Activated T-cell treated with anti-CD3 and anti-CD28 coated beads, Interleukin-2, amount 50 U/mL, for 4 hours (primary cell): ENCODE measurements around the gene HLCS. TPM values are rescaled to one million over a fixed set of nuclear protein-coding genes. Genes with fewer than 3 reads are reported as not detected.

ENCODE experiments used
- ATAC-seq, 2 donors: fragments of 200-7000 bp; cut with Tn5 transposase; one replicate each; pipeline ENCODE4 v1.10.0; 2021
- DNase-seq: peaks from one replicate; pipeline ENCODE4 v3.0.0-alpha.2; 2020
- H3K27me3 Mint-ChIP-seq: one replicate; pipeline ENCODE4 v1.8.0; 2021; ENCODE audit warnings: low read depth, mixed read lengths
- H3K36me3 Mint-ChIP-seq: one replicate; pipeline ENCODE4 v1.8.0; 2022; ENCODE audit warnings: mixed read lengths; ENCODE audit not compliant: insufficient read depth
- H3K4me1 Mint-ChIP-seq: one replicate; pipeline ENCODE4 v1.8.0; 2021; ENCODE audit warnings: low read depth, mixed read lengths
- H3K4me3 Mint-ChIP-seq: one replicate; pipeline ENCODE4 v1.8.0; 2021; ENCODE audit warnings: mild to moderate bottlenecking, moderate library complexity, mixed read lengths
- H3K9me3 Mint-ChIP-seq: one replicate; pipeline ENCODE4 v1.8.0; 2021; ENCODE audit warnings: mixed read lengths
- total RNA-seq, 3 donors: library from RNA; stranded (reverse); gene quantifications; one replicate each; pipeline ENCODE4 v1.2.1, GENCODE V29; 2021

HLCS gene
- total RNA-seq, 3 donors from 2014 or later, result 7.1 to 8.6 (median 8.3) TPM

DNA sequence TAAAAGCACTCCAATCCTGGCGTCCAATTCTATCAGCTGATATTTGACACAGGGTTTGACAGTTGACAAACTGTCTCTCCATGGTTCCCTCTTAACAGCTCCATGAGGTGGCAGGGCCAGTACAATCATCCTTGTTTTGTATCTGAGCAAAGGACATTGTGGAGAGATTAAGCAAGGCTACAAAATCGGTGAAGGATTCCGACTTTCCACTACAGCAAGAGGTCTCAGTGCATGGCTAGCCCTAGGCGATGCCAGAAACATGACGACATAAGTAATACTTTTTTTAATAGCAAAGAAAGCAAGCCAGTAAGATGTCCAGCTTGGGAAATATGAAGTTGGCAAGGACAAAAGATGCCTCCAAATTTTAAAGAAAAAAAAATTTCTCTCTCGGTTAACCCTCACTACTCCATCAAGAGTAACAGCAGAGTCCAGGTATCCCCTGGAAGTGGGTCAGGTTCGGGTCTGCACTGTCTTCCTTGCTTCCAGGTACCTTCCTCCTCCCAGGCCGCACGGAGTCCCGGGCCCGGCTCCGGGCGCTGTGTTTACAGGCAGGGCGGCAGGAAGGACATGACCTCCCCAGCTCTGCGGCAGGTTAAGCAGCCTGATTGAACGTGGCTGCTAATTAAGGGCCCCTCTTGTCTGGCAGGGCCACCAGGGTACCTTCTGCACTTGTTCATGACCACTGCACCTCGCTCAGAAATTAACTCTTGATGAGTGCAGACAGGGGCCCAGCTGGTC lies 161.4 kb downstream of the HLCS start:
- no peak for DNase-seq
- Mint-ChIP-seq H3K4me3 (no peak overlapping the region), H3K27me3 (no peaks in the 10 kb centered on the region), H3K4me1 (no peaks in the 10 kb centered on the region), H3K9me3 (peaks cover 4% of the 10 kb centered on the region), H3K36me3 (peaks cover 35% of the 10 kb centered on the region)
- no peak for ATAC-seq

DNA sequence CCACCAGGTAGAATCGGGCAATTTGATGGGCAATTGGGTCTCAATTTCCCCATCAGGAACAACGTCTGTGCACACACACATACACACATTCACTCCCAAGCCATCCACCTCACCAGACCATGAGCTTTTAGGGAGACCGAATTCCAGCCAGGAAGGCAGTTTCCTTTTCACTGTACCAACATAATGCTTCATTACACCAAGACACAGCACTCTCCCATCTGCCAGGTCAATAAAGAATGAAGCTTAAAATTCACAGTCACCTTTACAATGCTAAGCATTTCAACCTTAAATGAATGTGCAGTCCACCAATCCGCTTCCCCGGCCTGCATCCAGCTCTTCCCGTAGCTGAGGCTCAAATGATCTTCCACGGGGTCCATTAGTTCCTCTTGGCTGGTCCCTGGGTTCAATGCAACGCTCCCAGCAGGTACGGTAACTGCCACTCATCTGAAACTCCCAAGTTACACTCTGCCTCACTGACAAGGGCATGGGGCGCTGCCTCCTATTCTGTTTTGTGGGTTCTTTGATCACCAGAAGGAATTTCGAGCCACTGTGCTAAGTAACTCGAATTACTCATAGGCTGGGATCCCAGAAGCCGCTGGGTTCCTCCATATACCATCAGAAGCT lies 162.5 kb downstream of the HLCS start:
- H3K4me3 Mint-ChIP-seq, result no peak overlapping the region
- ATAC-seq (no peak), DNase-seq (no peak)
- peaks cover 14% of the 10 kb centered on the region for H3K9me3 Mint-ChIP-seq
- no peaks in the 10 kb centered on the region for H3K27me3 Mint-ChIP-seq
- H3K4me1 Mint-ChIP-seq, result no peaks in the 10 kb centered on the region
- H3K36me3 Mint-ChIP-seq, result peaks cover 39% of the 10 kb centered on the region

- H3K9me3 Mint-ChIP-seq, result peaks cover 20% of the 10 kb centered on the region
- H3K36me3 Mint-ChIP-seq, result peaks cover 43% of the 10 kb centered on the region
- H3K27me3 Mint-ChIP-seq, result no peaks in the 10 kb centered on the region
- H3K4me3 Mint-ChIP-seq, result no peak overlapping the region
- no peak for ATAC-seq
- DNase-seq, result no peak
- no peaks in the 10 kb centered on the region for H3K4me1 Mint-ChIP-seq
Observed at GRCh38 chr21:36803051-36803645, 163.3 kb downstream of the HLCS start.

DNA sequence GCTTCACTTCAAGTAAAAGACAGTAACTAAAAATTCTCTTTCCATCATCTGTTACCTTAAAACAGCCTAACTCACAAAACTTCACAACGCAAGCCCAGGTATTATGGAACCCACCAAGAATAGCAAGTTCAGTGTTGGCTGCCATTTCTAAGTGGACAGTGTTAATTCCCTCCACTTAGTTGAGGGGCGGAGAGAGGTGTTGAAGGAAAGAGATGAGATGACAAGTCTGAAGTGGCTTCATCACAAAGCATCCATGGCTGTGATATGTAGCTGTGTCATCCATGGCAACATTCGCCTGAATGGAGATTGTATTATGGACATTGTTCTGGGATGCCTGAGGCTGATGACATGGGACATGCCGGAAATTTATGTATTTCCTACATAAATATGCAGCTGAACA lies 165.7 kb downstream of the HLCS start:
- Mint-ChIP-seq H3K27me3 (no peaks in the 10 kb centered on the region), H3K4me1 (no peaks in the 10 kb centered on the region), H3K9me3 (peaks cover 30% of the 10 kb centered on the region), H3K4me3 (no peak overlapping the region), H3K36me3 (peaks cover 47% of the 10 kb centered on the region)
- DNase-seq (no peak), ATAC-seq (no peak)

GRCh38 chr21:36799869-36800268 lies 166.6 kb downstream of the HLCS start:
- no peak for ATAC-seq
- Mint-ChIP-seq H3K36me3 (peaks cover 49% of the 10 kb centered on the region), H3K27me3 (no peaks in the 10 kb centered on the region)

DNA sequence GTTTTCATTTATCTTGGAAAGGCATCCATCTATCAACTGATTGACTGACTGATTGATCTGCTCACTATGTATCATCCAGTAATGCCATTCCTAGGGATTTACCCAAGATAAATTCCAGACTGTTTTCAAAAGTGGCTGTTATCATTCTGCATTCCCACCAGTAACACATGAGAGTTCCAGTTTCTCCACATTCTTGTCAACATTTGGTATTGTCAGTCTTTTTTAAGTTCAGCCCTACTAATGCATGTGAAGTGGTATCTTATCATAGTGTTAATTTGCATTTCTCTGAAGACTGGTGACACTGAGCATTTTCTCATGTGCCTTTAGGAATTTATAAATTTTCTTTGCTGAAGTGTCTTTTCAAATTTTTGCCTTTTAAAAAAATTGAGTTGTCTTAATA lies 168.0 kb downstream of the HLCS start:
- DNase-seq (no peak), ATAC-seq (no peak)
- Mint-ChIP-seq H3K27me3 (no peaks in the 10 kb centered on the region), H3K9me3 (peaks cover 30% of the 10 kb centered on the region), H3K4me3 (no peak overlapping the region), H3K4me1 (no peaks in the 10 kb centered on the region), H3K36me3 (peaks cover 44% of the 10 kb centered on the region)

More at GRCh38 chr21:36799869-36800268, 166.6 kb downstream of the HLCS start:
- H3K4me1 Mint-ChIP-seq, result no peaks in the 10 kb centered on the region
- peaks cover 30% of the 10 kb centered on the region for H3K9me3 Mint-ChIP-seq
- DNase-seq, result no peak
- H3K4me3 Mint-ChIP-seq, result no peak overlapping the region

DNA sequence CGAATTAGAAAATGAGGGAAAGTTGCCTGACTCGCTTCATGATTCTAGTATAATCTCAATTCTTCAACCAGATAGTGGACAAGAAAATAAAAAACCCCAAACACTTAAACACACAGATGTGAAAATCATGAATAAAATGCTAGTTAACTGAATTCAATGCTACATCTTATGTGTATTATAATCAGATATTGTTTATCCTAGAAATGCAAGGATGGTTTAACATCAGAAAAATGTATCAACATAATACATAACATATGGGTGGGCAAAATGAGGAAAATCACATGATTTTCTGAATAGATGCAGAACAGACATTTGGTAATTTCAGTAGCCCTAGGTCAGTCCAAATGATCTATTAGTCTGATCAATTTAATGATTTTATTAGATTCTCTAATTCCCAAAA lies 170.4 kb downstream of the HLCS start:
- peaks cover 37% of the 10 kb centered on the region for H3K36me3 Mint-ChIP-seq
- ATAC-seq (no peak), DNase-seq (no peak)
- H3K27me3 Mint-ChIP-seq, result no peaks in the 10 kb centered on the region
- peaks cover 30% of the 10 kb centered on the region for H3K9me3 Mint-ChIP-seq
- H3K4me1 Mint-ChIP-seq, result no peaks in the 10 kb centered on the region
- no peak overlapping the region for H3K4me3 Mint-ChIP-seq

DNA sequence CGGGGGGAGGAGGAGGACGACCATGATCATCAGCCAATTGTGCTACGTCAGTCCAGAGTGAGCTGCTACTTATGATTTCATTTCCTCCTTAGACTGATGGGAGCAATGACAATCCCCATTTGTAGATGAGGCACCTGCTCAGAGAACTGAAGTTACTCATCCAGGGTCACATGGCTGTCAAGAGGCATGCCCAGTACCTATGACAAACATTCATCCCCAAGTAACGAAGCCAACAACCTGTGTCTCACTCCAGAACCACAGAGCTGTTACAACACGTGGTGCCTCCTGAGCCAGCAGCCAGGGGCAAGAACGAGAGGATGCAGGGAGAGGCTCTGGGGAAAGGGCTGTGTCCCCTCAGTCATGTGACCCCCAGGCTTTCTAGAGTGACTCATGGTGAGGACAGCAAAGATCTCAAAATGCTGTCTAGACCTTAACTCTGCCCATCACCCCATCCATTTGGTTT lies 173.9 kb downstream of the HLCS start:
- ATAC-seq (peak; percentile 46 to 63), DNase-seq (no peak)

GRCh38 chr21:36791695-36792470 lies 174.6 kb downstream of the HLCS start:
- DNase-seq, result no peak
- H3K36me3 Mint-ChIP-seq, result peaks cover 26% of the 10 kb centered on the region
- ATAC-seq, result no peak
- H3K4me1 Mint-ChIP-seq, result no peaks in the 10 kb centered on the region
- no peak overlapping the region for H3K4me3 Mint-ChIP-seq
- H3K9me3 Mint-ChIP-seq, result peaks cover under 1% of the 10 kb centered on the region
- no peaks in the 10 kb centered on the region for H3K27me3 Mint-ChIP-seq

More for the DNA sequence above, 173.9 kb downstream of the HLCS start:
- no peaks in the 10 kb centered on the region for H3K27me3 Mint-ChIP-seq
- no peaks in the 10 kb centered on the region for H3K4me1 Mint-ChIP-seq
- peaks cover 4% of the 10 kb centered on the region for H3K9me3 Mint-ChIP-seq
- H3K36me3 Mint-ChIP-seq, result peaks cover 27% of the 10 kb centered on the region
- H3K4me3 Mint-ChIP-seq, result no peak overlapping the region

DNA sequence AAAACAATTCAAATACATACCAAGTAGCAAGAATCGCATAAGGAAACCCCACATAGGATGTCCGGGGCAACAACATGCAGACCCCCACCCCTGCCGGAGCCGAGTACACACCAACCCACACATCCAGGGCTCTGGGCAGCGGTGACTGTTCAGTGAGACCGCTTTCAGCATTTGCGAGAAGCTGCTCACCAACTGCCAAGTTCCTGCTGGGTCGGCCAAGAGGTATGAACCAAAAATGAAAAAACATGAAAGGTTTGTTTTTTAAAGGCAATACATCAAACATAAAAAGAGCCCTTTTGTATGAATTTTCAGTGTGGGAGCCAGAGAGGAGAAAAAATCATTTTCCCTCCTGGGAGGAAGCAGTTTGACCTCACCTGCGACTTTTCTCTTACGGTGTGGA lies 175.3 kb downstream of the HLCS start:
- no peak overlapping the region for H3K4me3 Mint-ChIP-seq
- DNase-seq (no peak), ATAC-seq (no peak)
- no peaks in the 10 kb centered on the region for H3K9me3 Mint-ChIP-seq
- H3K4me1 Mint-ChIP-seq, result no peaks in the 10 kb centered on the region
- peaks cover 27% of the 10 kb centered on the region for H3K36me3 Mint-ChIP-seq
- no peaks in the 10 kb centered on the region for H3K27me3 Mint-ChIP-seq

DNA sequence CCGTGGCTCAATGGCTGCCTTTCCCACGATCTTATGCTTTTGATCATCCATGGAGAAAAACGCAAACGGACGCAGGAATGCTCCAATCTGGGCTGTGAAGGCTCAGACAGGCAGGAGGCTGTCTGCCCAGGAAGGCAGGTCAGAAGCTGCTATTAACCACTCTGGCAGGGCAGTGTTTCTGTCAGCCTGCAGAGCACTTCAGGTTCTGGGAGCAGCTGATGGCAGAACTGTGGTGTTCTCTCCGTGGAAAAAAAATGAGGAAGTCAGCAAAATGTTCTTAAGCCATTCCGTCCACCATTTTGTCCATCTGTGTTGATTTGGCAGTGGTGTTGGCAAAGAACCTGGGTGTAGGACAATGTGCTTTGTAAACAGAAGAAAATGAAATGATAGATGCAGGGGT lies 175.9 kb downstream of the HLCS start:
- Mint-ChIP-seq H3K36me3 (peaks cover 24% of the 10 kb centered on the region), H3K4me1 (no peaks in the 10 kb centered on the region), H3K9me3 (no peaks in the 10 kb centered on the region), H3K4me3 (no peak overlapping the region), H3K27me3 (no peaks in the 10 kb centered on the region)
- DNase-seq (no peak), ATAC-seq (no peak)

DNA sequence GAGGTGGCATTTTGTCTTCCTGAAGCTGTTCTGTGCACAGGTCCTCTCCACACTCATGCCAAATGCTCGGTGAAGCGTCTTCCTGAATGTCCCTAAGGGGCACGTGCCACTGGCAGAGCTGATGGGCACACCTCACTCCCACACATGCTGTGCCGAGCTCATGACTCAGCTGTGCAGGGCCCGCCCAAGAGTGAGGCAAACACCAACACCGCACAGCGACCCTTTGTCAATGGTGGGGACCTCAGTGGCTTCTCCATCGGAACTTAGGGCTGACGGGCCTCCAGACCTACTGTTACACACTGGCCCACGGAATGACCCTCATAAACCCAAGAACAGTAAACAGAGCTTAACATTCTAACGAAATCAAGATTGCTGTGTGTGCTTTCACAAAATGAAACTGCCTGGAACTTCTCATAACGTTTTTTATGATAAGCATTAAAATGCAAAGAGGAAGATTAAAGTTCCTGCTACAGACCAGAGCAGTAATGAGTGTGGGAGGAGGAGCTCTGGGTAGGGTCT lies 178.3 kb downstream of the HLCS start:
- H3K27me3 Mint-ChIP-seq, result no peaks in the 10 kb centered on the region
- no peak for DNase-seq
- H3K9me3 Mint-ChIP-seq, result no peaks in the 10 kb centered on the region
- no peak for ATAC-seq
- H3K36me3 Mint-ChIP-seq, result peaks cover 15% of the 10 kb centered on the region
- no peaks in the 10 kb centered on the region for H3K4me1 Mint-ChIP-seq
- no peak overlapping the region for H3K4me3 Mint-ChIP-seq

- Mint-ChIP-seq H3K36me3 (peaks cover 14% of the 10 kb centered on the region), H3K9me3 (no peaks in the 10 kb centered on the region), H3K4me3 (no peak overlapping the region), H3K27me3 (no peaks in the 10 kb centered on the region), H3K4me1 (no peaks in the 10 kb centered on the region)
- ATAC-seq, result no peak
- DNase-seq, result no peak
Observed at GRCh38 chr21:36786186-36786585, 180.3 kb downstream of the HLCS start.

GRCh38 chr21:36785615-36786014 lies 180.9 kb downstream of the HLCS start:
- Mint-ChIP-seq H3K27me3 (no peaks in the 10 kb centered on the region), H3K4me3 (no peak overlapping the region), H3K9me3 (no peaks in the 10 kb centered on the region), H3K36me3 (peaks cover 8% of the 10 kb centered on the region), H3K4me1 (no peaks in the 10 kb centered on the region)
- ATAC-seq (no peak), DNase-seq (no peak)
